GM12891 (cell line): ENCODE measurements around the gene HINT2.

Experiments used
- POLR2A ChIP-seq: IDR thresholded peaks from 2 replicates; pipeline ENCODE4 v1.6.1; 2011; ENCODE audit warnings: low read depth, low read length, control low read depth
- POLR2AphosphoS5 ChIP-seq: IDR thresholded peaks from 2 replicates; pipeline ENCODE4 v1.6.1; 2011; ENCODE audit warnings: low read depth, low read length, control low read depth

- TF ChIP-seq POLR2AphosphoS5, result no peak
- TF ChIP-seq POLR2A, result no peak
Observed at GRCh38 chr9:35797311-35798109, 17.3 kb downstream of the HINT2 start.
